NCI-H128 (cell line): ENCODE results near the gene BBOX1.
"Not testable (repeated sequence)": the region's sequence is repeated elsewhere in the genome, so short reads cannot be mapped to it uniquely, and the experiment has no call there.

Experiments used
- DNase-seq: peaks from one replicate; lab custom pipeline; 2025; ENCODE audit not compliant: unreplicated experiment; lab: John Stamatoyannopoulos, UW

The BBOX1 gene

DNA sequence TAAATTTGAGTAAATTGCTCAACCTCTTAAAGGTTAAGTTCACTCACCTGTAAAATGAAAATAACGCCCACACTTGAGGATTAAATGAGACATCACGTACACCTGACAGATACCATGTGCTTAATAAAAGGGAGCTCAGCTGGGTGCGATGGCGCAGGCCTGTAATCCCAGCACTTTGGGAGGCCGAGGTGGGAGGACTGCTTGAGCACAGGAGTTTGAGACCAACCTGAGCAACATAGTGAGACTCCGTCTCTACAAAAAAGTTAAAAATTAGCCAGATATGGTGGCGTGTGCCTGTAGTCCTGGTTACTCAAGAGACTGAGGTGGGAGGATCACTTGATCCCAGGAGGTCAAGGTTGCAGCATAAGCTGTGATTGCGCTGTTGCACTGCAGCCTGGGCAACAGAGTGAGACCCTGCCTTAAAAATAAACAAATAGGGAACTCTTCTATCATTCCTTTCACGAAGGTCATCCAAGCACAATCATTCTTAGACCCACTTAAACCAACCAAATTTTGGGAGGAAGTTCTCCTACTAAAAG is 134.1 kb downstream of the BBOX1 start:
- DNase-seq, result no peak

DNA sequence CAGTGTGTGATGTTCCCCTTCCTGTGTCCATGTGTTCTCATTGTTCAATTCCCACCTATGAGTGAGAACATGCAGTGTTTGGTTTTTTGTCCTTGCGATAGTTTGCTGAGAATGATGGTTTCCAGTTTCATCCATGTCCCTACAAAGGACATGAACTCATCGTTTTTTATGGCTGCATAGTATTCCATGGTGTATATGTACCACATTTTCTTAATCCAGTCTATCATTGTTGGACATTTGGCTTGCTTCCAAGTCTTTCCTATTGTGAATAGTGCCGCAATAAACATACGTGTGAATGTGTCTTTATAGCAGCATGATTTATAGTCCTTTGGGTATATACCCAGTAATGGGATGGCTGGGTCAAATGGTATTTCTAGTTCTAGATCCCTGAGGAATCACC is 134.9 kb downstream of the BBOX1 start:
- not testable (repeated sequence) for DNase-seq
